ENCODE measurements around the gene PTPN13.

PTPN13 gene

GRCh38 chr4:86846921-86847320 is 252.8 kb downstream of the PTPN13 start:
- H3K27ac ChIP-seq: no peak overlapping the region
- no peak for TF ChIP-seq CTCF (conservative IDR thresholded peaks at IDR 0.05; ENCODE audit: low read depth)
- ChIA-PET CTCF (no interaction called here), POLR2A (ENCODE audit: low non-redundant PET) (no interaction called here)
- DNase-seq (ENCODE audit: low spot score): no peak

- H3K27ac ChIP-seq: no peak overlapping the region
- ChIA-PET POLR2A (ENCODE audit: low non-redundant PET) (no interaction called here), CTCF (interaction anchor here (1.1 kb wide), 1 partner anchor 74 kb away, joined by 3 read pairs; no protein-coding TSS in a partner anchor)
Observed at GRCh38 chr4:86847571-86847970, 253.5 kb downstream of the PTPN13 start.

GRCh38 chr4:86848136-86848535 is 254.0 kb downstream of the PTPN13 start:
- no peak overlapping the region for H3K27ac ChIP-seq
- no peak for DNase-seq (ENCODE audit: low spot score)
- no peak for TF ChIP-seq CTCF (conservative IDR thresholded peaks at IDR 0.05; ENCODE audit: low read depth)
- ChIA-PET POLR2A (ENCODE audit: low non-redundant PET) (interaction anchor here (0.6 kb wide), 1 partner anchor 43 kb away, joined by 3 read pairs; no protein-coding TSS in a partner anchor), CTCF (interaction anchor here (1.1 kb wide), 1 partner anchor 74 kb away, joined by 3 read pairs; no protein-coding TSS in a partner anchor)

More at GRCh38 chr4:86847571-86847970, 253.5 kb downstream of the PTPN13 start:
- no peak for DNase-seq (ENCODE audit: low spot score)
- TF ChIP-seq CTCF (conservative IDR thresholded peaks at IDR 0.05; ENCODE audit: low read depth): no peak

GRCh38 chr4:86848732-86849619 is 254.9 kb downstream of the PTPN13 start, which contains the start of gene SLC10A6:
TSS of gene SLC10A6 (minus strand) at chr4:86849384. CDS start at chr4:86849115, 269 bp downstream.
- ChIA-PET POLR2A (ENCODE audit: low non-redundant PET) (interaction anchor here (0.6 kb wide), 1 partner anchor 43 kb away, joined by 3 read pairs; no protein-coding TSS in a partner anchor), CTCF (no interaction called here)
- H3K27ac ChIP-seq: no peak within 1 kb of the TSS
- no peak for TF ChIP-seq CTCF (conservative IDR thresholded peaks at IDR 0.05; ENCODE audit: low read depth)
- no peak for DNase-seq (ENCODE audit: low spot score)

- ChIA-PET POLR2A (ENCODE audit: low non-redundant PET) (no interaction called here), CTCF (no interaction called here)
- no peak for DNase-seq (ENCODE audit: low spot score)
Observed at GRCh38 chr4:86853209-86853608, 259.1 kb downstream of the PTPN13 start.

GRCh38 chr4:86855572-86855971 is 261.5 kb downstream of the PTPN13 start:
- CTCF ChIA-PET: interaction anchor here (0.6 kb wide), 1 partner anchor 230 kb away, joined by 4 read pairs; no protein-coding TSS in a partner anchor
- peak; percentile 60 for DNase-seq (ENCODE audit: low spot score)
- no peak for TF ChIP-seq CTCF (conservative IDR thresholded peaks at IDR 0.05; ENCODE audit: low read depth)
- POLR2A ChIA-PET (ENCODE audit: low non-redundant PET): no interaction called here
- no peak overlapping the region for H3K27ac ChIP-seq

More at GRCh38 chr4:86853209-86853608, 259.1 kb downstream of the PTPN13 start:
- no peak overlapping the region for H3K27ac ChIP-seq
- no peak for TF ChIP-seq CTCF (conservative IDR thresholded peaks at IDR 0.05; ENCODE audit: low read depth)

Measured in RWPE1 (cell line).